PC-3 (cell line): Measurements from ENCODE around the gene NTN1. TPM values are rescaled to one million over a fixed set of nuclear protein-coding genes. Genes with fewer than 3 reads are reported as not detected.

Experiments used
- ATAC-seq: fragments of 200-7000 bp; cut with Tn5 transposase; 2 replicates; pipeline ENCODE4 v1.9.1; 2020; ENCODE audit warnings: mild to moderate bottlenecking, moderate library complexity
- BruUV-seq: library from RNA; stranded (reverse); fragments of 400-500 nt; replicated peaks from 2 replicates; lab custom pipeline; 2021; lab: Mats Ljungman, UMichigan
- CTCF ChIA-PET: fragments of 300-600 bp; sonication (Branson Sonifier 250); formaldehyde crosslinking; loops from one replicate; lab custom pipeline; 2022; ENCODE audit warnings: antibody characterized with exemption; lab: Charles Lee
- POLR2A ChIA-PET: fragments of 300-600 bp; sonication (Branson Sonifier 250); formaldehyde crosslinking; loops from one replicate; lab custom pipeline; 2022; ENCODE audit warnings: antibody characterized with exemption; ENCODE audit not compliant: unreplicated experiment; lab: Charles Lee
- DNase-seq: peaks from one replicate; pipeline ENCODE4 v3.0.0-alpha.2; 2015
- H2AFZ ChIP-seq: fragments of 300-600 bp; sonication (generic); 2 replicates; pipeline ENCODE4 v1.6.0; 2016; ENCODE audit warnings: antibody characterized with exemption, low read length
- H3F3A ChIP-seq: fragments of 300-600 bp; sonication (generic); one replicate; pipeline ENCODE4 v1.6.0; 2017; ENCODE audit warnings: antibody characterized with exemption, low read length, control low read depth, mild to moderate bottlenecking; ENCODE audit not compliant: unreplicated experiment
- H3K27ac ChIP-seq: fragments of 300-600 bp; sonication (generic); 2 replicates; pipeline ENCODE4 v1.5.1; 2016; ENCODE audit warnings: mild to moderate bottlenecking, low read length
- H3K27me3 ChIP-seq: fragments of 300-600 bp; sonication (generic); 2 replicates; pipeline ENCODE4 v1.6.1; 2016; ENCODE audit warnings: low read length, mixed read lengths
- H3K36me3 ChIP-seq: fragments of 300-600 bp; sonication (generic); 2 replicates; pipeline ENCODE4 v1.6.1; 2016; ENCODE audit warnings: low read depth, mixed run types, low read length, mixed read lengths
- H3K4me1 ChIP-seq: fragments of 300-600 bp; sonication (generic); 2 replicates; pipeline ENCODE4 v1.5.1; 2016; ENCODE audit warnings: low read length; ENCODE audit not compliant: insufficient read depth
- H3K4me2 ChIP-seq: fragments of 300-600 bp; sonication (generic); 2 replicates; pipeline ENCODE4 v1.6.0; 2016; ENCODE audit warnings: low read length
- H3K4me3 ChIP-seq: fragments of 300-600 bp; sonication (generic); 2 replicates; pipeline ENCODE4 v1.5.1; 2016; ENCODE audit warnings: mild to moderate bottlenecking, low read length, mixed read lengths
- H3K79me2 ChIP-seq: fragments of 300-600 bp; sonication (generic); 2 replicates; pipeline ENCODE4 v1.6.1; 2017; ENCODE audit warnings: low read length, mixed read lengths
- H3K9ac ChIP-seq: fragments of 300-600 bp; sonication (generic); 2 replicates; pipeline ENCODE4 v1.6.0; 2016; ENCODE audit warnings: mild to moderate bottlenecking, low read length
- H3K9me2 ChIP-seq: fragments of 300-600 bp; sonication (generic); replicated peaks from 2 replicates; pipeline ENCODE4 v1.6.1; 2016; ENCODE audit warnings: mixed run types, low read length, mixed read lengths
- H3K9me3 ChIP-seq: fragments of 300-600 bp; sonication (generic); 2 replicates; pipeline ENCODE4 v1.6.1; 2016; ENCODE audit warnings: low read length, mixed read lengths
- H4K20me1 ChIP-seq: fragments of 300-600 bp; sonication (generic); 2 replicates; pipeline ENCODE4 v1.6.1; 2016; ENCODE audit warnings: low read length, mixed read lengths
- CTCF ChIP-seq: fragments of 300-600 bp; sonication (generic); conservative IDR thresholded peaks from 2 replicates; pipeline ENCODE4 v1.5.1; 2017; ENCODE audit warnings: antibody characterized with exemption, low read depth, mild to moderate bottlenecking, low read length
- EZH2 ChIP-seq: fragments of 300-600 bp; sonication (generic); IDR thresholded peaks from one replicate; pipeline ENCODE4 v1.6.1; 2017; ENCODE audit warnings: antibody characterized with exemption, mild to moderate bottlenecking, low read length; ENCODE audit not compliant: unreplicated experiment
- EZH2phosphoT487 ChIP-seq: fragments of 300-600 bp; sonication (generic); IDR thresholded peaks from 2 replicates; pipeline ENCODE4 v1.6.1; 2018; ENCODE audit warnings: mild to moderate bottlenecking, antibody characterized with exemption, low read length, borderline replicate concordance
- intact Hi-C: fragments of 100-400 bp; cut with micrococcal nuclease; formaldehyde crosslinking; loops from 2 replicates; pipeline ENCODE4 v1.9.0; 2023
- total RNA-seq: library from RNA; depleted of rRNA; stranded (reverse); fragments of >200 nt; gene quantifications from 2 replicates; pipeline ENCODE4 v1.2.3, GENCODE V29; 2014

The NTN1 gene
- total RNA-seq, 1 experiment from 2014 or later = 0.22 TPM

GRCh38 chr17:9286434-9286833, 265.1 kb downstream of the NTN1 start:
- Histone ChIP-seq H4K20me1 (no peaks in the 10 kb centered on the region), H3K4me1 (no peaks in the 10 kb centered on the region), H3K27me3 (no peaks in the 10 kb centered on the region), H3K9ac (no peak overlapping the region), H3K4me3 (no peak overlapping the region), H3K36me3 (no peaks in the 10 kb centered on the region), H3K27ac (no peak overlapping the region), H3F3A (no peaks in the 10 kb centered on the region), H3K79me2 (no peaks in the 10 kb centered on the region), H3K4me2 (no peak overlapping the region), H3K9me2 (no peaks in the 10 kb centered on the region), H3K9me3 (no peaks in the 10 kb centered on the region), H2AFZ (no peak overlapping the region)
- BruUV-seq = no TSS peak
- TF ChIP-seq CTCF = no peak
- TF ChIP-seq EZH2 = no peak
- TF ChIP-seq EZH2phosphoT487 = no peak
- CTCF ChIA-PET = no interaction called here
- intact Hi-C loops = no loop called here
- ATAC-seq = no peak
- no peak for DNase-seq
- POLR2A ChIA-PET = no interaction called here

- CTCF ChIA-PET = no interaction called here
- POLR2A ChIA-PET = no interaction called here
- H3K9me2 ChIP-seq = no peaks in the 10 kb centered on the region
Observed at GRCh38 chr17:9287306-9287705, 266.0 kb downstream of the NTN1 start.

More at GRCh38 chr17:9287306-9287705, 266.0 kb downstream of the NTN1 start:
- Histone ChIP-seq H3K9me3 (no peaks in the 10 kb centered on the region), H3K36me3 (no peaks in the 10 kb centered on the region), H3K4me3 (no peak overlapping the region), H4K20me1 (no peaks in the 10 kb centered on the region), H3K4me1 (no peaks in the 10 kb centered on the region), H3K27me3 (no peaks in the 10 kb centered on the region), H3K79me2 (no peaks in the 10 kb centered on the region), H3F3A (no peaks in the 10 kb centered on the region), H3K9ac (no peak overlapping the region), H2AFZ (no peak overlapping the region), H3K4me2 (no peak overlapping the region), H3K27ac (no peak overlapping the region)
- DNase-seq (no peak), ATAC-seq (no peak)
- intact Hi-C loops = no loop called here
- no peak for TF ChIP-seq EZH2
- no peak for TF ChIP-seq CTCF
- no peak for TF ChIP-seq EZH2phosphoT487
- BruUV-seq = no TSS peak
